Esophagus squamous epithelium (tissue), 4 donors: ENCODE measurements around the gene HKDC1. TPM values are rescaled to one million over a fixed set of nuclear protein-coding genes. Genes with fewer than 3 reads are reported as not detected.

Source experiments
- total RNA-seq, 4 donors: library from RNA; depleted of rRNA; stranded (reverse); fragments of >200 nt; gene quantifications; one replicate each; pipeline ENCODE4 v1.1.0, GENCODE V29; 2016

Gene HKDC1
- total RNA-seq, 4 donors from 2014 or later = 0.19 to 1.5 (median 0.19) TPM; not detected in 1

Other genes with a start within 250 kb of the HKDC1 start
- 10 to 100 TPM; 15.5 to 31.0 (median 16.4) TPM for gene KIFBP, start 231.5 kb upstream of the HKDC1 start, total RNA-seq
- 10 to 100 TPM in 3 of 4 donors, 1 to 10 TPM in 1; 3.5 to 64.1 (median 37.9) TPM for gene SRGN, start 132.2 kb upstream of the HKDC1 start, total RNA-seq
- gene VPS26A, start 96.2 kb upstream of the HKDC1 start, total RNA-seq = 10 to 100 TPM; 31.5 to 43.1 (median 37.4) TPM
- gene SUPV3L1, start 40.1 kb upstream of the HKDC1 start, total RNA-seq = 10 to 100 TPM; 10.4 to 31.9 (median 20.9) TPM
- 100 to 1,000 TPM; 130 to 189 (median 142) TPM for gene HK1, start 58.2 kb downstream of the HKDC1 start, total RNA-seq
- 10 to 100 TPM in 1 of 4 donors, 1 to 10 TPM in 2, under 1 TPM in 1; 0.72 to 24.0 (median 4.4) TPM for gene TACR2, start 196.6 kb downstream of the HKDC1 start, total RNA-seq
- gene TSPAN15, start 231.1 kb downstream of the HKDC1 start, total RNA-seq = 10 to 100 TPM in 3 of 4 donors, 1 to 10 TPM in 1; 3.6 to 24.0 (median 18.5) TPM